ENCODE results near the gene NUB1. TPM values are rescaled to one million over a fixed set of nuclear protein-coding genes. Genes with fewer than 3 reads are reported as not detected.

The NUB1 gene
- total RNA-seq, 1 experiment from 2014 or later: 48.5 TPM

GRCh38 chr7:151340794-151341356, 737 bp upstream of the NUB1 start:
- H4K8ac ChIP-seq (replicated peaks; ENCODE audit: insufficient read length, low read depth, low read length): no peak overlapping the region
- peaks cover 0 to 2% of the 10 kb centered on the region in 2 experiments; a peak in 2 of 5 replicates for H3K9me3 Mint-ChIP-seq
- no peak overlapping the region for H3K23ac ChIP-seq (ENCODE audit: insufficient read length, low read depth, low read length)
- peaks cover 0 to 14% (median 10%) of the 10 kb centered on the region in 3 experiments; a peak in 5 of 7 replicates for H3K36me3 Mint-ChIP-seq (ENCODE audit: insufficient read depth in 1 of 3, low read depth in 3 of 3)
- no peaks in the 10 kb centered on the region for H3K79me2 ChIP-seq (ENCODE audit: insufficient read depth, low read length)
- H3K4ac ChIP-seq (ENCODE audit: low read depth, low read length): no peak overlapping the region
- no peak overlapping the region for H3K27ac ChIP-seq (ENCODE audit: insufficient read length, low read depth, low read length)
- H4K20me1 ChIP-seq (ENCODE audit: control insufficient read depth, insufficient read depth, insufficient read length): no peaks in the 10 kb centered on the region
- no peak overlapping the region for H3K18ac ChIP-seq (ENCODE audit: insufficient read length, low read depth, low read length)
- H4K91ac ChIP-seq (ENCODE audit: insufficient read length, low read depth, low read length): no peak overlapping the region
- peaks cover 2% of the 10 kb centered on the region; the same call in 1 of the 2 replicates for H3K27me3 ChIP-seq (ENCODE audit: insufficient read depth, low read length)
- H3T11ph ChIP-seq (ENCODE audit: low read length): no peak overlapping the region
- no peak overlapping the region for H2BK5ac ChIP-seq (ENCODE audit: insufficient read length, low read length)
- H2BK15ac ChIP-seq (ENCODE audit: low read depth, low read length): no peak overlapping the region
- H3K4me3 Mint-ChIP-seq: peak overlapping the region; percentile 77 to 85
- H3K27ac Mint-ChIP-seq: no peak overlapping the region
- H3K14ac ChIP-seq (ENCODE audit: insufficient read depth, low read length): 0 out of 2 replicates have a peak overlapping the region, but pooled peaks have one; percentile 54
- H3K9ac ChIP-seq (ENCODE audit: extremely low read depth, insufficient read length, low read length): no peak overlapping the region
- no peak overlapping the region for H3K56ac ChIP-seq (ENCODE audit: insufficient read length, low read depth, low read length)
- no peak for TF ChIP-seq CTCF (conservative IDR thresholded peaks at IDR 0.05)
- no peak overlapping the region for H4K5ac ChIP-seq (ENCODE audit: insufficient read length, low read depth, low read length)
- H3K4me1 ChIP-seq (ENCODE audit: insufficient read depth, low read length): no peaks in the 10 kb centered on the region
- no peak overlapping the region for H2BK20ac ChIP-seq (ENCODE audit: low read depth, low read length, poor library complexity, severe bottlenecking)
- H3K27me3 Mint-ChIP-seq (ENCODE audit: low read depth): peaks cover 5% of the 10 kb centered on the region
- 100% methylated on average over 2 of the region's 12 CpGs for WGBS (ENCODE audit: extremely low coverage, insufficient read length, low lambda C conversion rate)
- no peak overlapping the region for H2AFZ ChIP-seq (ENCODE audit: low read length)
- H2AK5ac ChIP-seq (ENCODE audit: insufficient read length, low read length): no peak overlapping the region
- no peaks in the 10 kb centered on the region for H3K9me3 ChIP-seq (ENCODE audit: control insufficient read depth, low read depth, low read length)
- H2BK120ac ChIP-seq (ENCODE audit: low read depth, low read length, poor library complexity, severe bottlenecking): no peak overlapping the region
- H3K4me1 Mint-ChIP-seq: peaks cover 0 to 3% of the 10 kb centered on the region in 2 experiments; a peak in 3 of 4 replicates
- no peaks in the 10 kb centered on the region for H3K23me2 ChIP-seq (ENCODE audit: insufficient read length, low read depth, low read length, poor library complexity, severe bottlenecking)
- H3K79me1 ChIP-seq (ENCODE audit: insufficient read depth, low read depth, low read length, poor library complexity, severe bottlenecking): peaks cover 2% of the 10 kb centered on the region
- no peak for DNase-seq
- H3K4me2 ChIP-seq (ENCODE audit: insufficient read depth, insufficient read length, low read length): peak overlapping the region; percentile 45
- H2BK12ac ChIP-seq (ENCODE audit: insufficient read length, low read depth, low read length): no peak overlapping the region
